Osteocyte (in vitro differentiated cells): ENCODE data around the gene MYRF. TPM values are rescaled to one million over a fixed set of nuclear protein-coding genes. Genes with fewer than 3 reads are reported as not detected.

Experiments
- DNase-seq: peaks from one replicate; pipeline ENCODE4 v3.0.0; 2021; ENCODE audit warnings: mixed read lengths; ENCODE audit not compliant: unreplicated experiment; ENCODE audit errors: extremely low spot score
- H3K27ac Mint-ChIP-seq: one replicate; pipeline ENCODE4 v1.8.0; 2021; ENCODE audit warnings: mild to moderate bottlenecking, mixed read lengths; ENCODE audit not compliant: unreplicated experiment
- H3K27me3 Mint-ChIP-seq: one replicate; pipeline ENCODE4 v1.8.0; 2021; ENCODE audit warnings: mixed read lengths; ENCODE audit not compliant: unreplicated experiment
- H3K36me3 Mint-ChIP-seq: one replicate; pipeline ENCODE4 v1.8.0; 2021; ENCODE audit warnings: mixed read lengths; ENCODE audit not compliant: unreplicated experiment
- H3K4me1 Mint-ChIP-seq: one replicate; pipeline ENCODE4 v1.8.0; 2021; ENCODE audit warnings: mixed read lengths; ENCODE audit not compliant: unreplicated experiment
- H3K4me3 Mint-ChIP-seq: one replicate; pipeline ENCODE4 v1.8.0; 2021; ENCODE audit warnings: mild to moderate bottlenecking, moderate library complexity, mixed read lengths; ENCODE audit not compliant: unreplicated experiment
- H3K9me3 Mint-ChIP-seq: one replicate; pipeline ENCODE4 v1.8.0; 2021; ENCODE audit warnings: mixed read lengths; ENCODE audit not compliant: unreplicated experiment
- total RNA-seq: library from RNA; stranded (reverse); gene quantifications from 2 replicates; pipeline ENCODE4 v1.2.1, GENCODE V29; 2021
- TF ChIP-seq, protein P1 (sequence below): fragments of 200-600 bp; sonication (generic); IDR thresholded peaks from 2 replicates; pipeline ENCODE4 v1.5.0; 2021; ENCODE audit warnings: antibody characterized with exemption, mild to moderate bottlenecking, moderate library complexity

Gene MYRF
- total RNA-seq, 1 donor from 2014 or later: 0.43 TPM

DNA sequence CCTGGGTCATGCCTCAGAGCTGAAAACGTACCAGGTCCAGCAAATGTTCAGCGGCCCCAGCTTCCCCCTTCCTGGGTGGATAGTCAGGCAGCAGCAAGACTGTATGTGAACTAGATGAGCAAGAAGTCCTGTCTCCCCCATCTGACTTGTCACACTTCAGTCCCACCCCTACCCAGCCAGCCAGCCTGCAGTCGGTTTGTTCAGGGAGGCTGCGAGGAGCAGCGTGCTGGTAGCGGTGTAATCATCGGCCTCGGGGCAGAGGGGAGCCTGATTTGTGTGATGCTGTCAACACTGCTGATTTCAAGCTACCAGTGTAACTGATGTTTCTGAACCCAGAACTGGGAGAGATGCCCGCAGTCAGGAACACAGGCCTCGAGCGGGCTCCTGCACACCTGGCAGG lies 30.4 kb downstream of the MYRF start:
- H3K27ac Mint-ChIP-seq: no peak overlapping the region
- H3K4me1 Mint-ChIP-seq: peaks cover 12% of the 10 kb centered on the region
- TF ChIP-seq, protein P1, sequence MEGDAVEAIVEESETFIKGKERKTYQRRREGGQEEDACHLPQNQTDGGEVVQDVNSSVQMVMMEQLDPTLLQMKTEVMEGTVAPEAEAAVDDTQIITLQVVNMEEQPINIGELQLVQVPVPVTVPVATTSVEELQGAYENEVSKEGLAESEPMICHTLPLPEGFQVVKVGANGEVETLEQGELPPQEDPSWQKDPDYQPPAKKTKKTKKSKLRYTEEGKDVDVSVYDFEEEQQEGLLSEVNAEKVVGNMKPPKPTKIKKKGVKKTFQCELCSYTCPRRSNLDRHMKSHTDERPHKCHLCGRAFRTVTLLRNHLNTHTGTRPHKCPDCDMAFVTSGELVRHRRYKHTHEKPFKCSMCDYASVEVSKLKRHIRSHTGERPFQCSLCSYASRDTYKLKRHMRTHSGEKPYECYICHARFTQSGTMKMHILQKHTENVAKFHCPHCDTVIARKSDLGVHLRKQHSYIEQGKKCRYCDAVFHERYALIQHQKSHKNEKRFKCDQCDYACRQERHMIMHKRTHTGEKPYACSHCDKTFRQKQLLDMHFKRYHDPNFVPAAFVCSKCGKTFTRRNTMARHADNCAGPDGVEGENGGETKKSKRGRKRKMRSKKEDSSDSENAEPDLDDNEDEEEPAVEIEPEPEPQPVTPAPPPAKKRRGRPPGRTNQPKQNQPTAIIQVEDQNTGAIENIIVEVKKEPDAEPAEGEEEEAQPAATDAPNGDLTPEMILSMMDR: no peak
- DNase-seq: no peak
- H3K27me3 Mint-ChIP-seq: no peaks in the 10 kb centered on the region
- H3K9me3 Mint-ChIP-seq: no peaks in the 10 kb centered on the region
- no peak overlapping the region for H3K4me3 Mint-ChIP-seq
- peaks cover 5% of the 10 kb centered on the region for H3K36me3 Mint-ChIP-seq

DNA sequence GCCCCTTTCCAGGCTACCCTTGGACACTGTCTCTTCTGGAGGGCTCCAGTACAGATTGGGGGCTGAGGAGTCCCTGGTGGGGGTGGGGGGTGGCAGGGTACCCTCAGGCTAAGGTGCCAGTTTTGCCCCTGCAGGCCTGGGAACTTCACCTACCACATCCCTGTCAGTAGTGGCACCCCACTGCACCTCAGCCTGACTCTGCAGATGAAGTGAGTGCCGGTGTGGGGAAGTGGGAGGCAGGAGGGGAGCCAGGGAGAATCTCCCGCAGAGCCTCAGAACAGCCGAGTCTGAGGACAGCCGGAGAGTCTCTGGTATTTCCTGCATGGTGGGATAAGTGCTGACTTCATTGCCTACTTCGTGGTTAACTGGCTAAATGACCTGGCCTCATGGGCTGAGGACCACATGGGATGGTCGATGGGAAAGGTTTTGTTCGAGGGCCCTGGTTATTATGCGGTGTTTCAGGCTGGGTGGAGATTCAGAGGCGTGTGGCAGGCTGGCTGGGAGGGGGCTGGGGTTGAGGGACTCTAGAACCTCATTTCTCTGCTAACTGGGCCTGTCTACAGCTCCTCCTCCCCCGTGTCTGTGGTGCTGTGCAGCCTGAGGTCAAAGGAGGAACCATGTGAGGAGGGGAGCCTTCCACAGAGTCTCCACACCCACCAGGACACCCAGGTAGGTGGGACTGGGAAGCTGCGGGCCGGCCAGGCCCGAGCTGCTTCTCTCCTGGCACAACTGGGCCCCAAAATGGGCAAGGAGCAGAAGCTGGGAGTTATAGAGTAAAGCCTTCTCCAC lies 31.5 kb downstream of the MYRF start:
- DNase-seq: no peak
- H3K4me1 Mint-ChIP-seq: peaks cover 12% of the 10 kb centered on the region
- H3K36me3 Mint-ChIP-seq: peaks cover 8% of the 10 kb centered on the region
- TF ChIP-seq, protein P1: no peak
- H3K27ac Mint-ChIP-seq: peak overlapping the region; percentile 39
- no peaks in the 10 kb centered on the region for H3K27me3 Mint-ChIP-seq
- H3K9me3 Mint-ChIP-seq: no peaks in the 10 kb centered on the region
- no peak overlapping the region for H3K4me3 Mint-ChIP-seq

GRCh38 chr11:61784506-61784805 lies 32.0 kb downstream of the MYRF start:
- Mint-ChIP-seq H3K36me3 (peaks cover 8% of the 10 kb centered on the region), H3K4me1 (peaks cover 12% of the 10 kb centered on the region), H3K27ac (peak overlapping the region; percentile 39), H3K9me3 (no peaks in the 10 kb centered on the region), H3K4me3 (no peak overlapping the region), H3K27me3 (no peaks in the 10 kb centered on the region)
- TF ChIP-seq, protein P1: no peak
- DNase-seq: no peak

DNA sequence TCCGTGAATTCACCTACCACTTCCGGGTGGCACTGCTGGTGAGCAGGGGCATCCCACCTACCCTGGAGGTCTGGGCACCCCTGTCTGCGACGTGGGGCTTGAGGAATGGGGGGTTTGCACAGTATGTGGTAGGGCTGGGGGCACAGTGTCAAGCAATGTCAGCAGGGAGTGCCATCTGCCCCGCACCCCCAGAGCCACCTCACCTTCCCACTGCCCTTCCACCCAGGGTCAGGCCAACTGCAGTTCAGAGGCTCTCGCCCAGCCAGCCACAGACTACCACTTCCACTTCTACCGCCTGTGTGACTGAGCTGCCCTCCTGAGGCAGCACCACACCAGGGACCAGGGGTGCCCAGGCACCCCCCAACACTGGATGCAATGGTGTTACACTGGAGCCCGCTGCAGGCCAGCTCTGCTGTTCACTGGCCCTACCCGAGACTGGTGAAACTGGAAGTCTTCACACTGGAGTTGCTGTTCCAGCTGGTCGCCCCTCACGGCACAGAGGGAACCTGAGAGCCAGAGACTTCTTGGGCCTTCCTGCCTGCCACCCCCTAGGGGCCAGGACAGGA lies 33.5 kb downstream of the MYRF start:
- Mint-ChIP-seq H3K4me3 (no peak overlapping the region), H3K27me3 (no peaks in the 10 kb centered on the region), H3K36me3 (peaks cover 14% of the 10 kb centered on the region), H3K4me1 (peaks cover 12% of the 10 kb centered on the region), H3K9me3 (no peaks in the 10 kb centered on the region), H3K27ac (no peak overlapping the region)
- TF ChIP-seq, protein P1: no peak
- no peak for DNase-seq

DNA sequence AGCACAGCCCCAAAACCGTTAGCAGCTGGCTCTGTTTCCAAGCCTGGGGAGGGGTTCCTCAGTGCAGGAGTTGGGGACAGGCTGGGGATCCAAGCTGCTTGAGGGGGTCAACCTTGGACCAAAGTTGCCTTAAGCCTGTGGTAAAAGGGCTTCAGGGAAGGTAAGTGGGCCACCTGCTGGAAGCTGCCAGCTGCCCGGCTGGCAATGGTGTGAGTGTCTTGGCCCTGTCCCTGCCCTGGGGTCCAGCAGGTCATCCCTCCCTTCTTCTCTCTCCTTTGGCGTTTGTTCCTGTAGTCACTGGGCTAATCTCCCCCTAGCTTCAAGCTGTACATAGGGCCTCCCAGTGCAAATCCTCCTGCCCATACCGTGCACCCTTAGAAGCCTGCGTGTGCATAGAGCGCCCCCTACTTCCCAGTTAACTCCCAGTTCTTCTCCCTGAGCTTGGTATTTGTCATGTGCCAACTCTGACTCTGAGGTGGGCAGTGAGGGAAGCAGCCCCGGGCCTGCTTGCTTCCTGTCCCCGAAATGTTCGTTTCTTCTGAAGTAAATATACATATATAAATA lies 35.6 kb downstream of the MYRF start:
- Mint-ChIP-seq H3K36me3 (peaks cover 14% of the 10 kb centered on the region), H3K27ac (no peak overlapping the region), H3K4me3 (no peak overlapping the region), H3K27me3 (no peaks in the 10 kb centered on the region), H3K4me1 (peaks cover 17% of the 10 kb centered on the region), H3K9me3 (no peaks in the 10 kb centered on the region)
- no peak for DNase-seq
- TF ChIP-seq, protein P1: peak; percentile 52
